ENCODE data around the gene PNCK. TPM values are rescaled to one million over a fixed set of nuclear protein-coding genes. Genes with fewer than 3 reads are reported as not detected.
A peak's percentile ranks its signal among the peaks of the same experiment; 100 is the strongest.

PNCK gene
- total RNA-seq, 3 donors from 2014 or later: 0.48 to 1.3 (median 0.73) TPM

GRCh38 chrX:153628129-153628528 lies 45.5 kb downstream of the PNCK start:
- Histone ChIP-seq H3K4me1 (no peaks in the 10 kb centered on the region), H3K9me3 (peaks cover 4 to 14% of the 10 kb centered on the region in 2 donors), H3K4me3 (no peak overlapping the region), H3K27me3 (peaks cover 0 to 68% of the 10 kb centered on the region in 2 donors), H3K36me3 (no peaks in the 10 kb centered on the region), H3K27ac (peak overlapping the region in 1 of 2 donors; percentile 38)
- TF ChIP-seq POLR2AphosphoS5 (IDR thresholded peaks at IDR 0.05) (no peak), POLR2A (IDR thresholded peaks at IDR 0.05) (no peak), CTCF (IDR thresholded peaks at IDR 0.05) (no peak)
- intact Hi-C loops (cut with DNase I; ENCODE audit: low total_unique reads): no loop called here
- no peak for DNase-seq (ENCODE audit: low spot score in 2 of 2)

- TF ChIP-seq POLR2A (IDR thresholded peaks at IDR 0.05) (no peak), CTCF (IDR thresholded peaks at IDR 0.05) (no peak), POLR2AphosphoS5 (IDR thresholded peaks at IDR 0.05) (no peak)
- DNase-seq (ENCODE audit: low spot score in 2 of 2): peak in 1 of 2 donors; percentile 59
Measured at GRCh38 chrX:153627675-153628111, 45.9 kb downstream of the PNCK start.

GRCh38 chrX:153626863-153627674 lies 46.5 kb downstream of the PNCK start:
- intact Hi-C loops (cut with DNase I; ENCODE audit: low total_unique reads): no loop called here

More at GRCh38 chrX:153627675-153628111, 45.9 kb downstream of the PNCK start:
- no peaks in the 10 kb centered on the region for H3K36me3 ChIP-seq
- H3K4me1 ChIP-seq: no peaks in the 10 kb centered on the region
- H3K27me3 ChIP-seq: peaks cover 0 to 68% of the 10 kb centered on the region in 2 donors
- intact Hi-C loops (cut with DNase I; ENCODE audit: low total_unique reads): no loop called here
- peak overlapping the region in 1 of 2 donors; percentile 38 for H3K27ac ChIP-seq
- H3K4me3 ChIP-seq: no peak overlapping the region
- H3K9me3 ChIP-seq: peaks cover 4 to 14% of the 10 kb centered on the region in 2 donors

GRCh38 chrX:153626025-153626633 lies 47.5 kb downstream of the PNCK start:
- Histone ChIP-seq H3K27ac (no peak overlapping the region), H3K27me3 (peaks cover 0 to 73% of the 10 kb centered on the region in 2 donors), H3K4me1 (no peaks in the 10 kb centered on the region), H3K9me3 (peaks cover 0 to 2% of the 10 kb centered on the region in 2 donors), H3K36me3 (no peaks in the 10 kb centered on the region), H3K4me3 (no peak overlapping the region)
- intact Hi-C loops (cut with DNase I; ENCODE audit: low total_unique reads): no loop called here
- TF ChIP-seq POLR2A (IDR thresholded peaks at IDR 0.05) (no peak), POLR2AphosphoS5 (IDR thresholded peaks at IDR 0.05) (no peak), CTCF (IDR thresholded peaks at IDR 0.05) (no peak)
- no peak for DNase-seq (ENCODE audit: low spot score in 2 of 2)

More at GRCh38 chrX:153626863-153627674, 46.5 kb downstream of the PNCK start:
- Histone ChIP-seq H3K27ac (peak overlapping the region in 1 of 2 donors; percentile 38), H3K4me3 (no peak overlapping the region), H3K36me3 (no peaks in the 10 kb centered on the region), H3K4me1 (no peaks in the 10 kb centered on the region), H3K9me3 (peaks cover 1 to 11% of the 10 kb centered on the region in 2 donors), H3K27me3 (peaks cover 0 to 68% of the 10 kb centered on the region in 2 donors)
- no peak for DNase-seq (ENCODE audit: low spot score in 2 of 2)
- no peak for TF ChIP-seq CTCF (IDR thresholded peaks at IDR 0.05)

Data from breast epithelium (tissue), 4 donors.